Right atrium auricular region (tissue), 2 donors: Measurements from ENCODE around the gene SYT2. TPM values are rescaled to one million over a fixed set of nuclear protein-coding genes. Genes with fewer than 3 reads are reported as not detected.

Experiments
- DNase-seq: peaks from one replicate; pipeline ENCODE4 v3.0.0-alpha.2; 2019; ENCODE audit warnings: low spot score
- H3K27ac ChIP-seq, 2 donors: fragments of 200-600 bp; sonication (generic); 1 replicate in 1 of 2; 2 replicates in 1 of 2; pipeline ENCODE4 v1.5.1; 2016 to 2019
- H3K27me3 ChIP-seq, 2 donors: fragments of 200-600 bp; sonication (generic); one replicate each; pipeline versions ENCODE4 v1.5.1 to v1.6.0; 2017 to 2019
- H3K36me3 ChIP-seq: fragments of 200-600 bp; sonication (generic); one replicate; pipeline ENCODE4 v1.5.1; 2016
- H3K4me1 ChIP-seq, 2 donors: fragments of 200-600 bp; sonication (generic); one replicate each; pipeline versions ENCODE4 v1.5.1 to v1.6.0; 2017 to 2019
- H3K4me3 ChIP-seq, 2 donors: fragments of 200-600 bp; sonication (generic); 1 replicate in 1 of 2; 2 replicates in 1 of 2; pipeline ENCODE4 v1.5.1; 2017 to 2019; ENCODE audit warnings: mild to moderate bottlenecking in 1 of 2, moderate library complexity in 1 of 2
- H3K9me3 ChIP-seq, 2 donors: fragments of 200-600 bp; sonication (generic); one replicate each; pipeline ENCODE4 v1.5.1; 2019
- CTCF ChIP-seq, 2 donors: fragments of 200-600 bp; sonication (generic); IDR thresholded peaks; one replicate each; pipeline ENCODE4 v1.5.1; 2019; ENCODE audit warnings: antibody characterized with exemption in 2 of 2
- total RNA-seq, 2 donors: library from RNA; depleted of rRNA; stranded (reverse); fragments of >200 nt; gene quantifications; one replicate each; pipeline ENCODE4 v1.1.0, GENCODE V29; 2016

The SYT2 gene
- total RNA-seq, 2 donors from 2014 or later: not detected

GRCh38 chr1:202565890-202566602, 144.2 kb downstream of the SYT2 start:
- peaks cover 0 to 83% of the 10 kb centered on the region in 2 donors for H3K4me1 ChIP-seq
- DNase-seq: no peak
- no peak for TF ChIP-seq CTCF (IDR thresholded peaks at IDR 0.05)
- no peaks in the 10 kb centered on the region for H3K9me3 ChIP-seq
- peaks cover 78% of the 10 kb centered on the region for H3K36me3 ChIP-seq
- peak overlapping the region; percentile 18 to 75 for H3K27ac ChIP-seq
- no peak overlapping the region for H3K4me3 ChIP-seq
- H3K27me3 ChIP-seq: no peaks in the 10 kb centered on the region

- no peaks in the 10 kb centered on the region for H3K27me3 ChIP-seq
- H3K27ac ChIP-seq: peak overlapping the region; percentile 1 to 75
- no peak for TF ChIP-seq CTCF (IDR thresholded peaks at IDR 0.05)
- no peak overlapping the region for H3K4me3 ChIP-seq
- peaks cover 68% of the 10 kb centered on the region for H3K36me3 ChIP-seq
- H3K4me1 ChIP-seq: peaks cover 0 to 93% of the 10 kb centered on the region in 2 donors
- no peaks in the 10 kb centered on the region for H3K9me3 ChIP-seq
- DNase-seq: no peak
Measured at GRCh38 chr1:202564958-202565495, 145.2 kb downstream of the SYT2 start.

- no peak overlapping the region for H3K4me3 ChIP-seq
- no peak for DNase-seq
- no peaks in the 10 kb centered on the region for H3K9me3 ChIP-seq
- H3K4me1 ChIP-seq: peaks cover 0 to 86% of the 10 kb centered on the region in 2 donors
- no peaks in the 10 kb centered on the region for H3K27me3 ChIP-seq
- H3K36me3 ChIP-seq: peaks cover 55% of the 10 kb centered on the region
- peak overlapping the region in 1 of 2 donors; percentile 75 for H3K27ac ChIP-seq
- no peak for TF ChIP-seq CTCF (IDR thresholded peaks at IDR 0.05)
Measured at GRCh38 chr1:202563818-202564217, 146.4 kb downstream of the SYT2 start.

- H3K4me1 ChIP-seq: peaks cover 0 to 86% of the 10 kb centered on the region in 2 donors
Measured at GRCh38 chr1:202562444-202563060, 147.7 kb downstream of the SYT2 start.

GRCh38 chr1:202561726-202562443, 148.4 kb downstream of the SYT2 start:
- TF ChIP-seq CTCF (IDR thresholded peaks at IDR 0.05): no peak
- peaks cover 0 to 86% of the 10 kb centered on the region in 2 donors for H3K4me1 ChIP-seq
- DNase-seq: no peak
- H3K4me3 ChIP-seq: no peak overlapping the region
- no peaks in the 10 kb centered on the region for H3K27me3 ChIP-seq
- no peaks in the 10 kb centered on the region for H3K9me3 ChIP-seq
- H3K27ac ChIP-seq: peak overlapping the region in 1 of 2 donors; percentile 53
- H3K36me3 ChIP-seq: peaks cover 38% of the 10 kb centered on the region

More at GRCh38 chr1:202562444-202563060, 147.7 kb downstream of the SYT2 start:
- no peak for DNase-seq
- Histone ChIP-seq H3K27me3 (no peaks in the 10 kb centered on the region), H3K27ac (peak overlapping the region in 1 of 2 donors; percentile 53), H3K36me3 (peaks cover 43% of the 10 kb centered on the region), H3K4me3 (no peak overlapping the region), H3K9me3 (no peaks in the 10 kb centered on the region)
- TF ChIP-seq CTCF (IDR thresholded peaks at IDR 0.05): no peak
